HepG2 (cell line): ENCODE data around the gene PAQR7. TPM values are rescaled to one million over a fixed set of nuclear protein-coding genes. Genes with fewer than 3 reads are reported as not detected.
A peak's percentile ranks its signal among the peaks of the same experiment; 100 is the strongest.

Source experiments
- ARNT ChIP-seq: fragments of 450-650 bp; IDR thresholded peaks from 2 replicates; pipeline ENCODE4 v1.6.1; 2017
- CHCHD3 ChIP-seq: sonication (generic); formaldehyde crosslinking; IDR thresholded peaks from 2 replicates; pipeline ENCODE4 v1.8.0; 2022; ENCODE audit warnings: mild to moderate bottlenecking, missing genetic modification reagents, moderate library complexity
- HCFC1 ChIP-seq: fragments of 150-350 bp; IDR thresholded peaks from 2 replicates; pipeline ENCODE4 v1.6.1; 2014; ENCODE audit warnings: low read depth, low read length
- HES4 ChIP-seq: sonication (generic); formaldehyde crosslinking; IDR thresholded peaks from 2 replicates; pipeline ENCODE4 v1.9.0; 2021; ENCODE audit warnings: mild to moderate bottlenecking, missing genetic modification reagents, borderline replicate concordance
- HMG20B ChIP-seq: conservative IDR thresholded peaks from 2 replicates; pipeline ENCODE4 v1.6.1; 2016; ENCODE audit warnings: missing genetic modification reagents, missing compliant biosample characterization
- HNRNPUL1 ChIP-seq: fragments of 200-400 bp; formaldehyde crosslinking; IDR thresholded peaks from 2 replicates; pipeline ENCODE4 v1.6.1; 2017; ENCODE audit warnings: low read depth, mild to moderate bottlenecking, low read length, moderate library complexity
- KMT2A ChIP-seq: sonication (generic); formaldehyde crosslinking; IDR thresholded peaks from 2 replicates; pipeline ENCODE4 v1.4.0; 2020; ENCODE audit warnings: missing genetic modification reagents
- MIER2 ChIP-seq: IDR thresholded peaks from 2 replicates; pipeline ENCODE4 v1.6.1; 2016; ENCODE audit warnings: missing biosample characterization, missing genetic modification reagents
- MIXL1 ChIP-seq: IDR thresholded peaks from 2 replicates; pipeline ENCODE4 v1.6.1; 2016
- MTA3 ChIP-seq: sonication (generic); formaldehyde crosslinking; IDR thresholded peaks from 2 replicates; pipeline ENCODE4 v1.4.0; 2020; ENCODE audit warnings: missing genetic modification reagents
- NBN ChIP-seq: fragments of 450-650 bp; conservative IDR thresholded peaks from 2 replicates; pipeline ENCODE4 v1.6.1; 2017
- NCOR1 ChIP-seq: fragments of 200-600 bp; sonication (generic); IDR thresholded peaks from 2 replicates; pipeline ENCODE4 v1.7.0; 2017; ENCODE audit warnings: antibody characterized with exemption, low read length, borderline replicate concordance
- POGZ ChIP-seq: sonication (generic); formaldehyde crosslinking; IDR thresholded peaks from 2 replicates; pipeline ENCODE4 v1.4.0; 2020; ENCODE audit warnings: mild to moderate bottlenecking, missing genetic modification reagents
- POLR2AphosphoS5 ChIP-seq: IDR thresholded peaks from 2 replicates; pipeline ENCODE4 v1.6.1; 2012; ENCODE audit warnings: low read depth, low read length
- SMYD3 ChIP-seq: sonication (generic); formaldehyde crosslinking; IDR thresholded peaks from 2 replicates; pipeline ENCODE4 v1.8.1; 2023; ENCODE audit warnings: mild to moderate bottlenecking, missing genetic modification reagents
- SOX6 ChIP-seq, 2 experiments: fragments of 450-650 bp in 1 of 2; sonication (generic) in 1 of 2; formaldehyde crosslinking in 1 of 2; IDR thresholded peaks; 2 replicates each; pipeline versions ENCODE4 v1.4.0 to v1.6.1; 2017 to 2020; ENCODE audit warnings: antibody characterized with exemption in 1 of 2, mild to moderate bottlenecking in 1 of 2, missing genetic modification reagents in 1 of 2
- THAP7 ChIP-seq: sonication (generic); formaldehyde crosslinking; IDR thresholded peaks from 2 replicates; pipeline ENCODE4 v1.8.1; 2023; ENCODE audit warnings: mild to moderate bottlenecking, missing genetic modification reagents
- ZBTB33 ChIP-seq: sonication (generic); formaldehyde crosslinking; IDR thresholded peaks from 2 replicates; pipeline ENCODE4 v1.4.0; 2020; ENCODE audit warnings: missing genetic modification reagents
- ZBTB37 ChIP-seq: sonication (generic); formaldehyde crosslinking; IDR thresholded peaks from 2 replicates; pipeline ENCODE4 v1.4.0; 2020; ENCODE audit warnings: mild to moderate bottlenecking, missing genetic modification reagents
- ZNF225 ChIP-seq: sonication (generic); formaldehyde crosslinking; IDR thresholded peaks from 2 replicates; pipeline ENCODE4 v1.4.0; 2020; ENCODE audit warnings: mild to moderate bottlenecking, missing genetic modification reagents
- ZNF281 ChIP-seq: sonication (generic); formaldehyde crosslinking; IDR thresholded peaks from 2 replicates; pipeline ENCODE4 v1.4.0; 2020; ENCODE audit warnings: missing genetic modification reagents, borderline replicate concordance
- ZNF512 ChIP-seq: sonication (generic); formaldehyde crosslinking; IDR thresholded peaks from 2 replicates; pipeline ENCODE4 v1.4.0; 2020; ENCODE audit warnings: mild to moderate bottlenecking, missing genetic modification reagents
- ZNF564 ChIP-seq: sonication (generic); formaldehyde crosslinking; IDR thresholded peaks from 2 replicates; pipeline ENCODE4 v1.8.1; 2023; ENCODE audit warnings: mild to moderate bottlenecking, missing genetic modification reagents
- polyA plus RNA-seq, 8 experiments: library from polyadenylated mRNA; depleted of rRNA in 3 of 8; stranded (reverse) in 7 of 8; unstranded in 1 of 8; fragments of >200 nt; fragmentation: Illumina TruSeq in 4 of 8; extraction: Trizol in 4 of 8; gene quantifications; 2 replicates each; pipeline versions ENCODE4 v1.2.1 to v1.2.3, GENCODE V29; 2011 to 2016; ENCODE audit warnings: low read depth in 4 of 8, missing spikeins in 1 of 8, mixed read lengths in 1 of 8; ENCODE audit not compliant: insufficient read depth in 1 of 8
- total RNA-seq, 5 experiments: library from RNA; depleted of rRNA; stranded (reverse); fragments of >200 nt; fragmentation: Illumina TruSeq; extraction: Trizol; gene quantifications; 2 replicates each; pipeline ENCODE4 v1.2.3, GENCODE V29; 2016; ENCODE audit warnings: low read depth in 1 of 5

PAQR7 gene
- total and polyA plus RNA-seq, 2 of the 13 experiments (the other 11 are each of a cell fraction or from before 2014, with no cell fraction given), result 13.2 to 16.6 TPM

GRCh38 chr1:25867210-25867991 is 8.1 kb downstream of the PAQR7 start (continued):
- TF ChIP-seq SOX6 (IDR thresholded peaks at IDR 0.05) (no peak), SOX6 (CRISPR knock-in tag; IDR thresholded peaks at IDR 0.05) (peak; percentile 64; the same call in 1 of the 2 replicates), MIER2 (CRISPR knock-in tag) (no peak), ZNF564 (CRISPR knock-in tag) (no peak), THAP7 (no peak), NBN (no peak), MTA3 (CRISPR knock-in tag) (no peak), POLR2AphosphoS5 (0 out of 2 replicates have a peak, but pooled peaks have one; percentile 38), POGZ (CRISPR knock-in tag) (no peak), ZNF281 (CRISPR knock-in tag) (peak; percentile 28; the same call in 1 of the 2 replicates), HCFC1 (no peak), HMG20B (no peak), SMYD3 (CRISPR knock-in tag) (no peak), HNRNPUL1 (no peak), KMT2A (no peak), NCOR1 (no peak; the same call in 1 of the 2 replicates), CHCHD3 (CRISPR knock-in tag) (no peak), ZNF225 (no peak), ZBTB37 (CRISPR knock-in tag) (no peak), HES4 (CRISPR knock-in tag) (no peak), ARNT (no peak), MIXL1 (CRISPR knock-in tag) (no peak), ZBTB33 (CRISPR knock-in tag) (no peak), ZNF512 (no peak)
